SK-N-MC (cell line): ENCODE results near the gene EPB41L1.

Source experiments
- EZH2 ChIP-seq: fragments of 200-600 bp; sonication (generic); IDR thresholded peaks from one replicate; pipeline ENCODE4 v1.6.1; 2017; ENCODE audit warnings: antibody characterized with exemption
- FOXP2 ChIP-seq: optimal IDR thresholded peaks from 2 replicates; pipeline ENCODE3; 2011; ENCODE audit warnings: mild to moderate bottlenecking, moderate library complexity; ENCODE audit not compliant: insufficient read depth; ENCODE audit errors: extremely low read length, control extremely low read depth
- POLR2AphosphoS5 ChIP-seq: IDR thresholded peaks from 2 replicates; pipeline ENCODE4 v1.6.1; 2012; ENCODE audit warnings: mild to moderate bottlenecking, low read depth, low read length, borderline replicate concordance

- TF ChIP-seq EZH2 (no peak), POLR2AphosphoS5 (no peak), FOXP2 (no peak)
Observed at GRCh38 chr20:36215778-36216177, 61.2 kb downstream of the EPB41L1 start.
